Glutamatergic neuron (in vitro differentiated cells): Measurements from ENCODE around the gene XRCC1. TPM values are rescaled to one million over a fixed set of nuclear protein-coding genes. Genes with fewer than 3 reads are reported as not detected.
A peak's percentile ranks its signal among the peaks of the same experiment; 100 is the strongest.
"Not testable (repeated sequence)": the region's sequence is repeated elsewhere in the genome, so short reads cannot be mapped to it uniquely, and the experiment has no call there.

Experiments used
- DNase-seq: peaks from one replicate; pipeline ENCODE4 v3.0.0; 2022
- H3K27ac Mint-ChIP-seq: one replicate; pipeline ENCODE4 v1.8.0; 2020; ENCODE audit warnings: mild to moderate bottlenecking, mixed read lengths, inconsistent platforms; ENCODE audit not compliant: unreplicated experiment
- H3K27me3 Mint-ChIP-seq: one replicate; pipeline ENCODE4 v1.8.0; 2020; ENCODE audit warnings: mild to moderate bottlenecking, moderate library complexity, mixed read lengths, inconsistent platforms; ENCODE audit not compliant: unreplicated experiment
- H3K36me3 Mint-ChIP-seq: one replicate; pipeline ENCODE4 v1.8.0; 2020; ENCODE audit warnings: mild to moderate bottlenecking, mixed read lengths, inconsistent platforms; ENCODE audit not compliant: unreplicated experiment
- H3K4me1 Mint-ChIP-seq: one replicate; pipeline ENCODE4 v1.8.0; 2020; ENCODE audit warnings: mild to moderate bottlenecking, low read depth, mixed read lengths, inconsistent platforms; ENCODE audit not compliant: unreplicated experiment
- H3K4me3 Mint-ChIP-seq: one replicate; pipeline ENCODE4 v1.8.0; 2020; ENCODE audit warnings: mild to moderate bottlenecking, mixed read lengths, inconsistent platforms; ENCODE audit not compliant: unreplicated experiment
- H3K9me3 Mint-ChIP-seq: one replicate; pipeline ENCODE4 v1.8.0; 2020; ENCODE audit warnings: mild to moderate bottlenecking, moderate library complexity, mixed read lengths, inconsistent platforms; ENCODE audit not compliant: unreplicated experiment
- total RNA-seq: library from RNA; stranded (reverse); fragmentation: NEBNext Ultra II Directional; extraction: Animal tissue kit (Norgen Biotek cat#: 25700); gene quantifications from one replicate; pipeline ENCODE4 v1.2.1, GENCODE V29; 2021; ENCODE audit not compliant: unreplicated experiment
- TF ChIP-seq, protein P1 (sequence below): fragments of 200-600 bp; sonication (generic); IDR thresholded peaks from one replicate; pipeline ENCODE4 v1.5.0; 2021; ENCODE audit not compliant: partially characterized antibody, unreplicated experiment

XRCC1 gene
- total RNA-seq, 1 donor from 2014 or later = 39.5 TPM

DNA sequence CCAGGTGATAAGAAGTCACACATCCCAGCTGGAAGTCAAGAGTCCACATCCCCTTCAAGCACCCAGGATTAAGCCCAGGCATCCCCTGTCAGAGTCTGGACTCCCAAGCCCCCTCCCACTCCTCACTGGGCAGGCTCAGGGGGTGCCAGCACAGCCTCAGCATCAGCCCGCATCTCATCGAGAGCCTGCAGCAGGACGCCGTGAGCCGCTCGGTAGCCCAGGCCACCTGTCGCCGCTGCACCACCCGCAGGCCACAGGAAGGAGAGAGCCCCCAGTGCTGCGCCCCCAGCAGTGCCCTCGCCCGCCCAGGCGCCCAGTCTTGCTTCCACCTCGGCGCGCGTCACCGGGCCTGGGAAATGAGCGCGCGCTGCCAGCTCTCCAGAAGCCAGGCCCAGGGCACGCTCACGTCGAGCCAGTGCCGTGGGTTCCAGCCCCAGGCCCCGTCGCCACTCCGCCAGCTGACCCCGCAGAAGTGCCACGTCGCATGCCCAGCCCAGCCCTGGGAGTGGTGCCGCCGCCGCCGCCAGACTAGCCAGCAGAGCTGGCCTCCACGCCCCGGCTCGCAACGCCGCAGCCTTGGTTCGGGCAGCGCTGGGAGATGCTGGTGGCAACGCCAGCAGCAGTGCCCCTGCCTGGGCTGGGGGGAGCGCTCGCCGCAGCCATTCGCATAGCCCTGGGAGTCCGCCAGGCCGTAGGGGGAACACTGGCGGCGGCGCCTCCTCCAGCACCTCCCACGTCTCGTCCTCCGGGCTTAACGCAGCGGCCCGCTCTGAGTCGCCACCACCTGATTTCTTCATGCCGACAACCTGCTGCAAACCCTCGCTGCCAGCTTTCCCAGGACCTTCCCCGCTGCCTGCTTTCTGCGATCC is 16.8 kb upstream of the XRCC1 start:
- TF ChIP-seq, protein P1, sequence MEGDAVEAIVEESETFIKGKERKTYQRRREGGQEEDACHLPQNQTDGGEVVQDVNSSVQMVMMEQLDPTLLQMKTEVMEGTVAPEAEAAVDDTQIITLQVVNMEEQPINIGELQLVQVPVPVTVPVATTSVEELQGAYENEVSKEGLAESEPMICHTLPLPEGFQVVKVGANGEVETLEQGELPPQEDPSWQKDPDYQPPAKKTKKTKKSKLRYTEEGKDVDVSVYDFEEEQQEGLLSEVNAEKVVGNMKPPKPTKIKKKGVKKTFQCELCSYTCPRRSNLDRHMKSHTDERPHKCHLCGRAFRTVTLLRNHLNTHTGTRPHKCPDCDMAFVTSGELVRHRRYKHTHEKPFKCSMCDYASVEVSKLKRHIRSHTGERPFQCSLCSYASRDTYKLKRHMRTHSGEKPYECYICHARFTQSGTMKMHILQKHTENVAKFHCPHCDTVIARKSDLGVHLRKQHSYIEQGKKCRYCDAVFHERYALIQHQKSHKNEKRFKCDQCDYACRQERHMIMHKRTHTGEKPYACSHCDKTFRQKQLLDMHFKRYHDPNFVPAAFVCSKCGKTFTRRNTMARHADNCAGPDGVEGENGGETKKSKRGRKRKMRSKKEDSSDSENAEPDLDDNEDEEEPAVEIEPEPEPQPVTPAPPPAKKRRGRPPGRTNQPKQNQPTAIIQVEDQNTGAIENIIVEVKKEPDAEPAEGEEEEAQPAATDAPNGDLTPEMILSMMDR = no peak
- H3K9me3 Mint-ChIP-seq = peaks cover 13% of the 10 kb centered on the region

DNA sequence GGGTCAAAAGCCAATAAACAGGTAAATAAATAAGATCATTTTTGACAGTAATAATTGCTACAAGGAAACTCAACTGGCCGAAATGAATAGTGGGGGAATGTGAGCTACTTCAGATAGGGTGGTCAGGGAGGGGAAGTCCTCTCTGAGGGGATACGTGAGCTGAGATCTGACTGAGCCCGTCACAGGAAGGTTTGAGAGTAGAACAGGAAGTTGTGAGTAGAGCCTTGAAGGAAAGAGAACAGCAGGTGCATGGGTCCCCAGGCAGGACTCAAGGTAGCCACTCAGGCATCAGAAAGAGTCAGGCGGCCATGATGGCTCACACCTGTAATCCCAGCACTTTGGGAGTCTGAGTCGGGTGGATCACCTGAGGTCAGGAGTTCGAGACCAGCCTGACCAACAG is 14.4 kb upstream of the XRCC1 start:
- H3K27ac Mint-ChIP-seq = peak overlapping the region; percentile 55
- peaks cover 11% of the 10 kb centered on the region for H3K4me1 Mint-ChIP-seq
- H3K4me3 Mint-ChIP-seq = peak overlapping the region; percentile 52
- peaks cover 5% of the 10 kb centered on the region for H3K36me3 Mint-ChIP-seq
- no peak for DNase-seq
- TF ChIP-seq, protein P1 = no peak
- H3K27me3 Mint-ChIP-seq = peaks cover 2% of the 10 kb centered on the region
- peaks cover 4% of the 10 kb centered on the region for H3K9me3 Mint-ChIP-seq

More for the DNA sequence above, 16.8 kb upstream of the XRCC1 start:
- peaks cover 11% of the 10 kb centered on the region for H3K4me1 Mint-ChIP-seq
- DNase-seq = no peak
- H3K36me3 Mint-ChIP-seq = no peaks in the 10 kb centered on the region
- no peak overlapping the region for H3K27ac Mint-ChIP-seq
- H3K4me3 Mint-ChIP-seq = no peak overlapping the region
- H3K27me3 Mint-ChIP-seq = peaks cover 9% of the 10 kb centered on the region

DNA sequence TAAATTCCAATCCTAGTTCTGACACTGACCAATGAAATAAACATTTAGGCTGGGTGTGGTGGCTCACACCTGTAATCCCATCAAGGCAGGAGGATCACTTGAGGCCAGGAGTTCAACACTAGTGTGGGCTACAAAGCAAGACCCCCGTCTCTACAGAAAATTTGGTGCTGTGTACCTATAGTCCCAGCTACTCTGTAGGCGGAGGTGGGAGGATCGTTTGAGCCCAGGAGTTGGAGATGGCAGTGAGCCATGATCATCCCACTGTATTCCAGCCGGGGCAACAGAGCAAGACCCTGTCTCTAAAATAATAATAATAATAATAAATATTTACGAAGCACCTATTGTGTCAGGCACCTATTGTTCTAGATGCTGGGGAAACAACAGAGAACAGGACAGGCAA is 13.9 kb upstream of the XRCC1 start:
- no peak for DNase-seq
- Mint-ChIP-seq H3K9me3 (peaks cover 4% of the 10 kb centered on the region), H3K27ac (peak overlapping the region; percentile 55), H3K4me1 (peaks cover 11% of the 10 kb centered on the region), H3K36me3 (peaks cover 5% of the 10 kb centered on the region), H3K27me3 (peaks cover 4% of the 10 kb centered on the region), H3K4me3 (no peak overlapping the region)
- TF ChIP-seq, protein P1 = no peak

DNA sequence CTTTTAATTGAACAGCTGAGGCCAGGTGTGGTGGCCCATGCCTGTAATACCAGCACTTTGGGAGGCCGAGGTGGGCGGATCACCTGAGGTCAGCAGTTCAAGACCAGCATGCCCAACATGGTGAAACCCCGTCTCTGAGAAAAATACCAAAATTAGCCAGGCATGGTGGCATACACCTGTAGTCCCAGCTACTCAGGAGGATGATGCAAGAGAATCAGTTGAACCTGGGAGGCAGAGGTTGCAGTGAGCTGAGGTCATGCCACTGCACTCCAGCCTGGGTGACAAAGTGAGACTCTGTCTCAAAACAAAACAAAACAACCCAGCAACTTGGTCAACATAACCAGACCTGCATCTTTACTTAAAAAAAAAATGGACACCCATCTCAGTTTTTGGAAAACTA is 11.7 kb upstream of the XRCC1 start:
- not testable (repeated sequence) for H3K4me1 Mint-ChIP-seq, H3K4me3 Mint-ChIP-seq, H3K27ac Mint-ChIP-seq, DNase-seq, H3K9me3 Mint-ChIP-seq, H3K36me3 Mint-ChIP-seq, H3K27me3 Mint-ChIP-seq

DNA sequence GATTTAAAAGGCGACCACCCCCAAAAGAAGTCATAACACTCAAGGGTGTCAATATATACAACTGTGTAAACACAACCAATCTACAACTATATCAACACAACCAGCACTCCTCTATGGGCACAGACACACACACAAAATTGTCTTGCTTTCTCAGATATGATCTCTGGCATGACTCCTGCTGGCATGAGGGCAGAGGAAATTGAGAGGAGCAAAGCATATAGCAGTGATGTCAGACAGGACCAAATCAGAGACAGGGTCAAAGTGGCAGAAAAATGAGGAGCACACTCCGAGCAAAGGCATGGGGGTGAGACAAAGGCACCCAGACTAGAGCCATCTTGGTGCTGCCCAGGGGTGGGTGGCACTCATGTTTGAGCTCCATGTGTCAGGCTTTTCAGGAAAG is 11.0 kb upstream of the XRCC1 start:
- Mint-ChIP-seq H3K4me3 (no peak overlapping the region), H3K27me3 (peaks cover 4% of the 10 kb centered on the region), H3K36me3 (peaks cover 5% of the 10 kb centered on the region), H3K4me1 (peaks cover 4% of the 10 kb centered on the region), H3K27ac (no peak overlapping the region), H3K9me3 (peaks cover 4% of the 10 kb centered on the region)
- TF ChIP-seq, protein P1 = no peak
- DNase-seq = no peak
